Measurements from ENCODE around the gene PRSS57.

- no peak for TF ChIP-seq CTCF (tag by site-specific recombination; IDR thresholded peaks at IDR 0.05)
- no peak for TF ChIP-seq ZNF211 (tag by site-specific recombination; IDR thresholded peaks at IDR 0.05; ENCODE audit: low read depth)
- no peak for TF ChIP-seq ZSCAN30 (tag by site-specific recombination; IDR thresholded peaks at IDR 0.05)
- TF ChIP-seq ZNF324 (tag by site-specific recombination; IDR thresholded peaks at IDR 0.05): no peak
- no peak for TF ChIP-seq ZNF175 (tag by site-specific recombination; IDR thresholded peaks at IDR 0.05)
- TF ChIP-seq ZNF2 (tag by site-specific recombination; IDR thresholded peaks at IDR 0.05): no peak
- no peak for TF ChIP-seq SP2 (tag by site-specific recombination; IDR thresholded peaks at IDR 0.05)
- TF ChIP-seq TCF7L2 (IDR thresholded peaks at IDR 0.05; ENCODE audit: borderline replicate concordance, low read depth, low read length): no peak
These were observed 14.1 kb upstream of the PRSS57 start for GRCh38 chr19:709196-709964.
